Raji (cell line): ENCODE data around the gene VPREB1.

Experiments used
- POLR2A ChIP-seq: IDR thresholded peaks from 2 replicates; pipeline ENCODE4 v1.6.1; 2011; ENCODE audit warnings: low read depth, low read length, control low read depth; ENCODE audit not compliant: insufficient read depth

VPREB1 gene

DNA sequence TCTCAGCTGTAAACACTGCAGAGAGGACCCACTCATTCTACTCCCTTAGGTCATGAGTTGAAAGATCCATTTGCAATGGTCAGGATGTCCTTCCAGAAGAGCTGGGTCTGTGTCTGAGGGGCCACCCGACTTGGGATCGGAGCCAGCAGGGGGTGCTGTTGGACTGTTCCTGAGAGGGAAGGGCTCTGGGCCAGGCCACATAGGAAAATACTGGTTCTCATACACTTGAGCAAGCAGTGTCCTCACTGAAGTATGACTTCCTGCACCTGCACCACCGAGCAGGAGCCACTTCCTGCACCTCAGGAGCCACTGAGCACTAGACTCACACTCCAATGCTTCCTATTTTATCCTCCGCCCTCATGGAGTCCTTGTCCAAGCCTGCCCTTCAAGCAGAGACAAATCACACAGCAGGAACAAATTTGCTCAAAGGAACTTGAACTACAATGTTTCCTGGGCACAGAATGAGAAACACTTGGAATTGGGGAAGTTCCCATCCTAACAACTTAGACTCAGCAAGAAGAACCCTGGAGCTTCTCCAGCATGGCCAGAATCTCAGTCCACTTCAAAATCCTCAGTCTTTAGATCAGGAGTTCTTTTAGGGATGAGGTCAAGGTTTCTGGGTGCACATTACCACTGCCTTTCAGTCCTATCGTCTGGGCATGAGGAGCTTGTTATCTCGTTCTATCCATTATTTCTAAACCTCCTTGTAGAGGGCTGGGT, 36.6 kb upstream of the VPREB1 start:
- TF ChIP-seq POLR2A, result peak; percentile 43; the same call in 1 of the 2 replicates

GRCh38 chr22:22208652-22209051, 35.9 kb upstream of the VPREB1 start:
- no peak for TF ChIP-seq POLR2A

- TF ChIP-seq POLR2A, result no peak
These were observed 34.2 kb upstream of the VPREB1 start for GRCh38 chr22:22210375-22210774.

- TF ChIP-seq POLR2A, result no peak
These were observed 33.4 kb upstream of the VPREB1 start for GRCh38 chr22:22210889-22211833.

DNA sequence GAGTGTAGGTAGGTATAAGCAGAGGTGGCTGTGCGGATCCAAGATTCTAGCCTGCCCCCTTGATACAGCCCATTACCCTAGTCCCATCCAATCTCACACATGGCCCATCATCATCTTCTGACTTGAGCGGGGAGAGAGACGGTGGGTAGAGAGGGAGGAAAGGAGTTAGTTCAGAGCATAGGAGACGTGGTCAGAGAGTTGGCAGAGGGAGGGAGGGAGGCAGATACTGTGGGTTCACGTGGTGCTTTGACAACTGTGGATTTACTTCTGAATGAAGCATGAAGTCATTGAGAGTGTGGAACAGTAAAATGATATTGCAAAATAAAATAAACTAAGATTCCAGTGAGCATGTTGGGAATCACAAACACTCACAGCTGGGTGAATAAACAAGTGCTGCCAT, 31.4 kb upstream of the VPREB1 start:
- no peak for TF ChIP-seq POLR2A

- no peak for TF ChIP-seq POLR2A
These were observed 29.7 kb upstream of the VPREB1 start for GRCh38 chr22:22214819-22215329.

DNA sequence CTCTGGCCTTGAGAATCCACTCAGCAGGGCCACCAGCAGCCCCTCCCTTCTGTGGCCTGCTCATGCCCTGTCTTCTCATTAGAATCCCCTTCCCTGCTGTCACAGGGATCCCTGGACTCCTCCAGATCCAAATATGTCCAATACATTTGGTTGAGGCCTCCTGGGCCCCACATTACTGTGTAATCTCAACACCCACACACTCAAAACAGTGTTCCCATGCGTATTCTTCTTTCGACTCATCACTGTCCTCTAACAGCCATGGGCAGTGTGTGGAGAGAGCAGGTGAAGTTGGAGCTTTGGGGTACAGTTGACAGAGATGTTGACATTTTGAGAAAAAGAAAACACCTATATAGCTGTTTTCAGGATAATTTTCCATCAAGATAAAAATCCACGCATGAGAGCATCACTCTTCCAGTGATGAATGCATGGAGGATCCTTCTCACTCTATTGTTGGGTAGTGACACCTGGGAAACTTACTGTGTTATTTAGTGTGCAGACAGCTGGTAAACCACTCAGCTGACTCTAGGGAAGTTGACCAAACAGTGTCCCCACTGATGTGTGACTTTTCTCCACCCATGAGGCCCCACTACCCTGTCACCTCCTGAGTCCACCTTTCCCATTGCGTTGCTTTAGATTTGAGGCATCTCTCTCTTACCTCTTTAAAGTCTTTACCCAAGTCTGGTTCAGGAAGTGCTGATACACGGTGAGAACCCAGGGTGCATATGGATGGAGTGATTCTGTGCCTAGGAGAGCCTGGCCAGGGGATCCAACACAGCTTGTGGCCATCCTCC, 28.7 kb upstream of the VPREB1 start:
- TF ChIP-seq POLR2A, result no peak

- no peak for TF ChIP-seq POLR2A
These were observed 28.1 kb upstream of the VPREB1 start for GRCh38 chr22:22216450-22216959.

DNA sequence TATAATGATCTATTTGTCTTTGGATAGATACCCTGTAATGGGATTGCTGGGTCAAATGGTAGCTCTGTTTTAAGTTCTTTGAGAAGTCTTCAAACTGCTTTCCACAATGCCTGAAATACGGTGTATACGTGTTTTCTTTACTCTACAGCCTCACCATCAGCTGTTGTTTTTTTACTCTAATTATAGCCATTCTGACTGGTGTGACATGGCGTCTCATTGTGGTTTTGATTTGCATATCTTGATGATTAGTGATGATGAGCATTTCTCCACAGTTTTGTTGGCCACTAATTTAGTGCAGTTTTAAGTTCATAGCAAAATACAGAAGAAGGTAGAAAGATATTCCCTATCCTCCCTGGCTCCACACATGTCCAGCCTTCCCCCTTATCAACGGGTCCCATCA, 26.3 kb upstream of the VPREB1 start:
- TF ChIP-seq POLR2A, result no peak

GRCh38 chr22:22219140-22219996, 25.2 kb upstream of the VPREB1 start:
- no peak for TF ChIP-seq POLR2A

- no peak for TF ChIP-seq POLR2A
These were observed 18.0 kb upstream of the VPREB1 start for GRCh38 chr22:22226448-22227187.

DNA sequence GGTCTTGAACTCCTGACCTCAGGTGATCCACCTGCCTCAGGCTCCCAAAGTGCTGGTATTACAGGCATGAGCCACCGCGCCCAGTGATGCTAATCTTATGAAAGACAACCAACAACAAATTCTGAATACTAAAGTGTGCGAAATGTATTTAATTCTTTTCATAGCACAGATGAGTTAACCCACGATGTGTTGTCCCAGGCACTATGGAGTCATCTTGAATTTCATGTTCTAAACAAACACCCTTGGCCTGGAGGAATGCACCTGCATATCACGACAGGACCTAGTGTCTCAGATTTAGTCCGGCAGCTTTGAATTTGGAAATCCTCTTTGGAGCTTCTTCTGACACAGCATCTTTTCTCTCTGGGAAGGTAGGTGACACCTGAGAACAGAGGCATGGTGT, 16.2 kb upstream of the VPREB1 start:
- TF ChIP-seq POLR2A, result no peak

- no peak for TF ChIP-seq POLR2A
These were observed 15.7 kb upstream of the VPREB1 start for GRCh38 chr22:22228921-22229320.

DNA sequence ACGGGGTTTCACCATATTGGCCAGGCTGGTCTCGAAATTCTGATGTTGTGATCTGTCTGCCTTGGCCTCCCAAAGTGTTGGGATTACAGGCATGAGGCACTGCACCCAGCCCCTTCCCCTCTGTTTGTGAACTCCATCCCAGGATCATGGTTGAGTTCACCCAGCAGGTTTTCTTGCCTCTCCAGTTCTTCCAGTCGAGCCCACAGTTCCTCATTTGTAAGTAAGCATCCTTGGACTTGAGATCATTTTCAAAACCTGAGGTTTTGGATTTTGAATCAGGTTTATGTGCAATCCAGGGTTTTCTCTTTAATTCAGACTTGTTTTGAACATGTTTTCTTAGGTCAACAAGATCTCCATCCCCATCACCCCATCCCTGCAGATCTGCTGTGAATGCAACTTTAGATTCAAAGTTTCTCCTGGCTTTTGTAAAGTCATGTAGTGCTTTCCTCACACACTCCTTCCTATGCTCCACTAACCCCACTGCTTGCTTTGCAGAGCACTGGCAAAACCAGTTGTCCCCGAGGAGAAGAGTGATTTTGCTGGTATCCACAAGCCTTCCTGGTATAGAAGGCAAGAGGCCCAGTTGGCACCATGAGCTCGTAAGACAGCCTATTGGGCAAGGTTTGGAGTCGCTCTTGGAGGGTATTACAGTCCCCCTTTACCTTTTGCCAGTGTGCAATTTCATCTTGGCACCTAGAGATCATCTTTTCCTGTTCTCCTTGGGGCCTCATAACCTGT, 14.7 kb upstream of the VPREB1 start:
- TF ChIP-seq POLR2A, result no peak
